SU-DHL-6 (cell line): Measurements from ENCODE around the gene GRIK4.

Source experiments
- CTCF ChIP-seq: fragments of 200-600 bp; sonication (generic); IDR thresholded peaks from one replicate; pipeline ENCODE4 v1.5.1; 2017; ENCODE audit warnings: antibody characterized with exemption, mild to moderate bottlenecking, low read length, moderate library complexity; ENCODE audit not compliant: insufficient read depth, poor library complexity, severe bottlenecking
- EZH2phosphoT487 ChIP-seq: fragments of 200-600 bp; sonication (generic), shearing (Covaris generic); conservative IDR thresholded peaks from 2 replicates; pipeline ENCODE4 v1.6.1; 2018; ENCODE audit warnings: mild to moderate bottlenecking, antibody characterized with exemption, low read length, moderate library complexity, mixed read lengths

GRCh38 chr11:120940160-120940848, 428.8 kb downstream of the GRIK4 start:
- TF ChIP-seq CTCF (no peak), EZH2phosphoT487 (no peak)
